Natural killer cell (primary cell): ENCODE measurements around the gene MT1F. TPM values are rescaled to one million over a fixed set of nuclear protein-coding genes. Genes with fewer than 3 reads are reported as not detected.
A peak's percentile ranks its signal among the peaks of the same experiment; 100 is the strongest.

Source experiments
- ATAC-seq, 3 donors: fragments of 150-1000 bp in 2 of 3; fragments of 200-7000 bp in 1 of 3; cut with Tn5 transposase; 1 replicate in 1 of 3; 2 replicates in 2 of 3; pipeline ENCODE4 v1.10.0; 2021; ENCODE audit warnings: mild to moderate bottlenecking in 2 of 3, moderate library complexity in 2 of 3
- DNase-seq, 2 donors: peaks; one replicate each; pipeline versions ENCODE4 v3.0.0 to v3.0.0-alpha.2; 2013 to 2021; ENCODE audit warnings: mixed read lengths in 1 of 2
- H3K27ac ChIP-seq: one replicate; pipeline ENCODE4 v1.5.1; 2013; ENCODE audit warnings: mild to moderate bottlenecking, low read length
- H3K27me3 ChIP-seq: one replicate; pipeline ENCODE4 v1.6.1; 2013; ENCODE audit warnings: low read length; ENCODE audit not compliant: control insufficient read depth, insufficient read depth
- H3K36me3 ChIP-seq: one replicate; pipeline ENCODE4 v1.6.1; 2013; ENCODE audit warnings: low read length; ENCODE audit not compliant: control insufficient read depth, insufficient read depth
- H3K4me1 ChIP-seq: one replicate; pipeline ENCODE4 v1.6.1; 2013; ENCODE audit warnings: low read length; ENCODE audit not compliant: control insufficient read depth, insufficient read depth
- H3K4me3 ChIP-seq: one replicate; pipeline ENCODE4 v1.5.1; 2013; ENCODE audit warnings: low read length
- H3K9me3 ChIP-seq: one replicate; pipeline ENCODE4 v1.6.1; 2013; ENCODE audit warnings: low read length; ENCODE audit not compliant: control insufficient read depth, insufficient read depth
- H3K27ac Mint-ChIP-seq, 2 donors: one replicate each; pipeline ENCODE4 v1.8.0; 2022; ENCODE audit warnings: mild to moderate bottlenecking in 2 of 2, mixed read lengths in 2 of 2, moderate library complexity in 1 of 2
- H3K27me3 Mint-ChIP-seq, 2 donors: one replicate each; pipeline ENCODE4 v1.8.0; 2022; ENCODE audit warnings: low read depth in 2 of 2, mixed read lengths in 2 of 2
- H3K36me3 Mint-ChIP-seq: one replicate; pipeline ENCODE4 v1.8.0; 2022; ENCODE audit warnings: mixed read lengths
- H3K4me1 Mint-ChIP-seq, 2 donors: one replicate each; pipeline ENCODE4 v1.8.0; 2022; ENCODE audit warnings: mixed read lengths in 2 of 2
- H3K4me3 Mint-ChIP-seq: one replicate; pipeline ENCODE4 v1.8.0; 2022; ENCODE audit warnings: mild to moderate bottlenecking, moderate library complexity, mixed read lengths
- H3K9me3 Mint-ChIP-seq, 2 donors: one replicate each; pipeline ENCODE4 v1.8.0; 2022; ENCODE audit warnings: mixed read lengths in 2 of 2
- CTCF ChIP-seq: fragments of 200-600 bp; IDR thresholded peaks from one replicate; pipeline ENCODE4 v1.8.0; 2022; ENCODE audit warnings: antibody characterized with exemption
- WGBS: methylation state at CpG from one replicate; pipeline ENCODE4 v1.1.7; 2013; ENCODE audit warnings: missing lambda C conversion rate; ENCODE audit not compliant: insufficient coverage; 5-methylcytosine and 5-hydroxymethylcytosine counted together
- intact Hi-C: fragments of 100-400 bp; cut with micrococcal nuclease; formaldehyde crosslinking; loops from one replicate; pipeline ENCODE4 v1.14.2; 2022
- total RNA-seq, 4 donors: library from RNA; stranded (reverse); fragments of 120-200 nt in 1 of 4; gene quantifications; one replicate each; pipeline versions ENCODE4 v1.2.3 to v1.2.4, GENCODE V29; 2013 to 2022

The MT1F gene
- total RNA-seq, 3 donors from 2014 or later (not counting 1 experiment from before 2014, with no cell fraction given), result 3.8 to 8.0 (median 5.4) TPM

- intact Hi-C loops, result no loop called here
- TF ChIP-seq CTCF, result no peak
These were observed 48.3 kb upstream of the MT1F start for GRCh38 chr16:56609463-56609921.

GRCh38 chr16:56610017-56610608, 47.6 kb upstream of the MT1F start:
- H3K27ac ChIP-seq, result peak overlapping the region; percentile 87
- H3K27me3 ChIP-seq, result no peaks in the 10 kb centered on the region
- H3K36me3 ChIP-seq, result no peaks in the 10 kb centered on the region
- no peak for TF ChIP-seq CTCF
- H3K9me3 ChIP-seq, result no peaks in the 10 kb centered on the region
- H3K4me1 Mint-ChIP-seq, result peaks cover 50 to 51% of the 10 kb centered on the region in 2 donors
- ATAC-seq, result peak; percentile 13 to 67 (median 65)
- no peaks in the 10 kb centered on the region for H3K36me3 Mint-ChIP-seq
- peak overlapping the region; percentile 95 for H3K4me3 Mint-ChIP-seq
- DNase-seq, result peak in 1 of 2 donors; percentile 91
- peak overlapping the region; percentile 59 for H3K4me3 ChIP-seq
- no peaks in the 10 kb centered on the region for H3K9me3 Mint-ChIP-seq
- intact Hi-C loops, result no loop called here
- peaks cover 47% of the 10 kb centered on the region for H3K4me1 ChIP-seq
- H3K27ac Mint-ChIP-seq, result peak overlapping the region; percentile 89 to 96
- H3K27me3 Mint-ChIP-seq, result peaks cover 0 to 3% of the 10 kb centered on the region in 2 donors
- 28% methylated on average over 10 of the region's 10 CpGs for WGBS

More at GRCh38 chr16:56609463-56609921, 48.3 kb upstream of the MT1F start:
- Mint-ChIP-seq H3K9me3 (no peaks in the 10 kb centered on the region), H3K27ac (peak overlapping the region; percentile 89 to 96), H3K4me3 (peak overlapping the region; percentile 95), H3K4me1 (peaks cover 50 to 51% of the 10 kb centered on the region in 2 donors), H3K27me3 (peaks cover 0 to 3% of the 10 kb centered on the region in 2 donors), H3K36me3 (no peaks in the 10 kb centered on the region)
- Histone ChIP-seq H3K9me3 (no peaks in the 10 kb centered on the region), H3K27ac (peak overlapping the region; percentile 87), H3K36me3 (no peaks in the 10 kb centered on the region), H3K4me1 (peaks cover 47% of the 10 kb centered on the region), H3K4me3 (peak overlapping the region; percentile 59), H3K27me3 (no peaks in the 10 kb centered on the region)
- peak; percentile 42 to 59 (median 43) for ATAC-seq
- DNase-seq, result peak; percentile 52 to 95
- WGBS, result 1% methylated on average over 6 of the region's 6 CpGs

- peak in 1 of 3 donors; percentile 25 for ATAC-seq
- intact Hi-C loops, result no loop called here
- no peaks in the 10 kb centered on the region for H3K9me3 Mint-ChIP-seq
- no peak for TF ChIP-seq CTCF
- peak overlapping the region; percentile 89 to 96 for H3K27ac Mint-ChIP-seq
- Histone ChIP-seq H3K4me3 (no peak overlapping the region), H3K4me1 (peaks cover 47% of the 10 kb centered on the region), H3K27ac (peak overlapping the region; percentile 87), H3K9me3 (no peaks in the 10 kb centered on the region), H3K27me3 (no peaks in the 10 kb centered on the region), H3K36me3 (no peaks in the 10 kb centered on the region)
- DNase-seq, result no peak
- H3K4me1 Mint-ChIP-seq, result peaks cover 50 to 51% of the 10 kb centered on the region in 2 donors
- H3K4me3 Mint-ChIP-seq, result peak overlapping the region; percentile 95
- WGBS, result 65% methylated on average over 2 of the region's 2 CpGs
- no peaks in the 10 kb centered on the region for H3K36me3 Mint-ChIP-seq
- H3K27me3 Mint-ChIP-seq, result peaks cover 0 to 4% of the 10 kb centered on the region in 2 donors
These were observed 47.1 kb upstream of the MT1F start for GRCh38 chr16:56610609-56611111.
